Karpas-422 (cell line): ENCODE results near the gene MBD3L5. TPM values are rescaled to one million over a fixed set of nuclear protein-coding genes. Genes with fewer than 3 reads are reported as not detected.
"Not testable (repeated sequence)": the region's sequence is repeated elsewhere in the genome, so short reads cannot be mapped to it uniquely, and the experiment has no call there.

Experiments
- DNase-seq: peaks from one replicate; pipeline ENCODE4 v3.0.0-alpha.2; 2015
- H2AFZ ChIP-seq: fragments of 200-600 bp; sonication (generic); 2 replicates; pipeline ENCODE4 v1.6.1; 2014; ENCODE audit warnings: antibody characterized with exemption, low read length, mixed read lengths
- H3K27ac ChIP-seq: fragments of 200-600 bp; sonication (generic); 2 replicates; pipeline ENCODE4 v1.5.1; 2014; ENCODE audit warnings: mild to moderate bottlenecking, low read length, moderate library complexity
- H3K27me3 ChIP-seq: fragments of 200-600 bp; sonication (generic); 2 replicates; pipeline ENCODE4 v1.6.1; 2014; ENCODE audit warnings: low read length, mixed read lengths
- H3K36me3 ChIP-seq: fragments of 200-600 bp; sonication (generic); 2 replicates; pipeline ENCODE4 v1.6.1; 2014; ENCODE audit warnings: low read length, mixed read lengths; ENCODE audit not compliant: insufficient read depth
- H3K4me1 ChIP-seq: fragments of 200-600 bp; sonication (generic); 2 replicates; pipeline ENCODE4 v1.6.1; 2014; ENCODE audit warnings: mild to moderate bottlenecking, low read length, mixed read lengths
- H3K4me2 ChIP-seq: fragments of 200-600 bp; sonication (generic); 2 replicates; pipeline ENCODE4 v1.6.1; 2014; ENCODE audit warnings: low read length, low read depth, mild to moderate bottlenecking; ENCODE audit not compliant: poor library complexity, severe bottlenecking
- H3K4me3 ChIP-seq: fragments of 200-600 bp; sonication (generic); 2 replicates; pipeline ENCODE4 v1.5.1; 2014; ENCODE audit warnings: mild to moderate bottlenecking, antibody characterized with exemption, low read length, mixed read lengths
- H3K79me2 ChIP-seq: fragments of 200-600 bp; sonication (generic); 2 replicates; pipeline ENCODE4 v1.6.1; 2014; ENCODE audit warnings: mild to moderate bottlenecking, low read length, mixed read lengths
- H3K9ac ChIP-seq: fragments of 200-600 bp; sonication (generic); 2 replicates; pipeline ENCODE4 v1.6.0; 2014; ENCODE audit warnings: low read length
- H3K9me2 ChIP-seq: fragments of 200-600 bp; sonication (generic), shearing (Covaris generic); replicated peaks from 2 replicates; pipeline ENCODE4 v1.6.0; 2014; ENCODE audit warnings: mild to moderate bottlenecking, low read length, moderate library complexity; ENCODE audit not compliant: insufficient read depth
- H3K9me3 ChIP-seq: fragments of 300-700, 200-600 bp; sonication (generic); 2 replicates; pipeline ENCODE4 v1.6.1; 2014; ENCODE audit warnings: low read length, mixed read lengths
- H4K20me1 ChIP-seq: fragments of 200-600 bp; sonication (generic); 2 replicates; pipeline ENCODE4 v1.6.1; 2014; ENCODE audit warnings: mild to moderate bottlenecking, antibody characterized with exemption, low read length, low read depth; ENCODE audit not compliant: insufficient read depth
- total RNA-seq: library from RNA; depleted of rRNA; stranded (reverse); fragments of >200 nt; shearing (Covaris generic); gene quantifications from 2 replicates; pipeline ENCODE4 v1.2.3, GENCODE V29; 2014; ENCODE audit warnings: low replicate concordance; rRNA removed

MBD3L5 gene
- not detected in 2 replicates for total RNA-seq

DNA sequence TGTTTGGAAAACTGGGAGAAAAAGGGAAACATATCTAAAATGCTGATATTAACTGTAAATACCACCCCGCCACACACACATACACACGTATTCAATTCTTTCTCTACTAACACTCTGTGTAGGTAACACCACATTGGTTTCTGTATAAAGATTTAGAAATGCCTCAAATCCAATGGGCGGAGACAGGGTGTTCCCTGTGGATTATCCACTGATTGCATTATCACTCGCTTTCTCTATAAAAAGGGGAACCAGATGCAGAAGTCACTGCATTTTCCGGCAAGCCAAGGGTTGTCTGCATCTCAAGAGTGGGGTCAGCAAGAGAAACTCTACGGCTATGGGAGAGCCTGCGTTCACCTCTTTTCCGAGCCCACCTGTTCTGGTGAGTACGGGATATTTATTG lies at the start of gene MBD3L5:
Gene MBD3L5 (plus strand): TSS at position 301 of the 400 bp plus-strand sequence. CDS start 34 bp downstream, at position 335.
- not testable (repeated sequence) for H3K27ac ChIP-seq, H3K9me2 ChIP-seq, H3K9ac ChIP-seq, DNase-seq, H3K79me2 ChIP-seq, H4K20me1 ChIP-seq, H3K4me2 ChIP-seq, H2AFZ ChIP-seq, H3K9me3 ChIP-seq, H3K36me3 ChIP-seq, H3K4me3 ChIP-seq, H3K27me3 ChIP-seq, H3K4me1 ChIP-seq

DNA sequence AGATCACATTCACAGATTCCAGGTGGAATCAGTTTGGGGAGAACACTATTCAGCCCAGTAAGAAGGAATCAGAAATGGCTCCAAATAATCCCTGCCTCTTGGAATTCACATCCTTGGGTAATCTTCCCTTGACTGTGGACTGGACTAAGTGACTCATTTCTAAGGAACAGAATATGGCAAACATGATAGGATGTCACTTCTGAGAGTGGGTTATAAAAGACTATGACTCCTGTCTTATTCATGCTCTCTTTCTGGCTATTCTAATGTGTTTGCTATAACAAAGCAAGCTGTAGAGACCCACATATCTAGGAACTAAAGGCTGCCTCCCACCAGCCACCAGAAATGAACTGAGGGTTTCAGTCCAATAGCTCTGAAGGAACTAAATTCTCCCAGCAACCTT lies 46.9 kb upstream of the MBD3L5 start:
- Histone ChIP-seq H2AFZ (no peak overlapping the region), H3K36me3 (no peaks in the 10 kb centered on the region), H3K4me2 (no peak overlapping the region), H3K4me1 (no peaks in the 10 kb centered on the region), H3K4me3 (no peak overlapping the region), H4K20me1 (no peaks in the 10 kb centered on the region), H3K79me2 (no peaks in the 10 kb centered on the region), H3K27ac (no peak overlapping the region), H3K27me3 (no peaks in the 10 kb centered on the region; the same call in 1 of the 2 replicates), H3K9me2 (no peaks in the 10 kb centered on the region), H3K9ac (no peak overlapping the region), H3K9me3 (peaks cover 10% of the 10 kb centered on the region; the same call in 1 of the 2 replicates)
- DNase-seq, result no peak

GRCh38 chr19:6987850-6988249 lies 42.5 kb upstream of the MBD3L5 start:
- Histone ChIP-seq H3K9ac (no peak overlapping the region), H3K9me3 (peaks cover 10% of the 10 kb centered on the region; the same call in 1 of the 2 replicates), H3K36me3 (no peaks in the 10 kb centered on the region), H3K9me2 (no peaks in the 10 kb centered on the region), H3K27ac (no peak overlapping the region), H2AFZ (no peak overlapping the region), H3K27me3 (no peaks in the 10 kb centered on the region; the same call in 1 of the 2 replicates), H4K20me1 (no peaks in the 10 kb centered on the region), H3K4me1 (no peaks in the 10 kb centered on the region), H3K4me3 (no peak overlapping the region), H3K4me2 (no peak overlapping the region), H3K79me2 (no peaks in the 10 kb centered on the region)
- no peak for DNase-seq

DNA sequence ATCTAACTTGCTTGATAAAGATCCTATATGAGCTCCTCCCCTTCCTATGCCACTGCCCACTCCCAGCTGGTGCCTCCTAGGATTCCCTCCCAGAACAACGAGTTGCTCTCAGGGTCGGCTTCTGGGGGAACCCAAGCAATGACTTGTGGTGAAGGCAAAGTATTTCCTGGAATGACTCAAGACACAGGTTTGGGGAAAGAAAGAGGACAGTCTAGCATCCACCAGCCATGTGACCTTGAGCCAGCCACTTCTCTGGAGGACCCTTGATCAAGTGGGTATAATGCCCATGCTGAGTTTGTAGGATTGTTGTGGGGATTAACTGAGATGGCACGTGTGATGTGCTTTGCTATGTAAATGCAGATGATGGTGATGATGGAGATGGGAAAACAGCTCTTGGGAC lies 42.1 kb upstream of the MBD3L5 start:
- no peak overlapping the region for H3K4me2 ChIP-seq
- no peak overlapping the region for H3K27ac ChIP-seq

DNA sequence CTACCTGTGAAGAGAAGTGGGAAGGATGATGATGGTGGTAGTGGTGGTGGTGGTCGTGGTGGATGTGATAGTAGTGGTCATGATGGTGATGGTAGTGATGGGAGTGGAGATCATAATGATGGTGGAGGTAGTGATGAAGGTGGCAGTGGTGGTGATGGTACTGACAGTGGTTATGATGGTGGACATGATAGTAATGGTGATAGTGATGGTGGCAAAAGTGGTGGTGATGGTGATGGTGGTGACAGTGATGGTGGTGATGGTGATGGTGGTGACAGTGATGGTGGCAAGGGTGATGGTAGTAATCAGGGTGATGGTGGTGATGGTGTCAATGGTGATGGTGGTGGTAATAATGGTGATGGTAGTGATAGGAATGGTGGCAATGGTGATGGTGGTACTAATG lies 35.3 kb upstream of the MBD3L5 start:
- Histone ChIP-seq H4K20me1 (no peaks in the 10 kb centered on the region), H3K4me2 (no peak overlapping the region), H3K9me2 (no peaks in the 10 kb centered on the region), H3K36me3 (no peaks in the 10 kb centered on the region), H3K27me3 (no peaks in the 10 kb centered on the region), H3K27ac (no peak overlapping the region), H3K4me1 (no peaks in the 10 kb centered on the region), H3K9ac (no peak overlapping the region), H3K4me3 (no peak overlapping the region), H3K79me2 (no peaks in the 10 kb centered on the region), H3K9me3 (peaks cover 10% of the 10 kb centered on the region; the same call in 1 of the 2 replicates), H2AFZ (no peak overlapping the region)
- DNase-seq, result no peak

More for the DNA sequence above, 42.1 kb upstream of the MBD3L5 start:
- Histone ChIP-seq H2AFZ (no peak overlapping the region), H3K36me3 (no peaks in the 10 kb centered on the region), H3K9me2 (no peaks in the 10 kb centered on the region), H3K4me1 (no peaks in the 10 kb centered on the region), H3K27me3 (no peaks in the 10 kb centered on the region; the same call in 1 of the 2 replicates), H3K9me3 (peaks cover 8% of the 10 kb centered on the region; the same call in 1 of the 2 replicates), H4K20me1 (no peaks in the 10 kb centered on the region), H3K79me2 (no peaks in the 10 kb centered on the region), H3K9ac (no peak overlapping the region), H3K4me3 (no peak overlapping the region)
- DNase-seq, result no peak

DNA sequence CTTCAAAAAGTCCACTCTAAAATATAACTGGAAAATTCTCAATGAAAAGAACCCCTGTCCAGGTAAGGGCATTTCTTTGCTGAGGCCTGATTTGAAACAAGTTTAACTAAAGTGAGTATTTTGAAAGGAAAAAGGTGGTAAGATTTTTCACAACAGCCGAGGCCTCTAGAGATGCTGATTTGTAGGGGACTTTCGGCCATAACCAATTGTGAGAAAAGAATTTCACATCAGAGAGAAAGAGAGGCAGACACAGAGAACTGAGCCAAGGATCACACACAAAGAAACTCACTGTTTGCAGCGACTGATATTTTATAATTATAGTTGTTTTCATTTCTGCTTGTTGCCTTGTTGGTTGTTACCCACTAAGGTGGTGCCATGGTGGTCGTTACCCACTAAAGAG lies 33.6 kb upstream of the MBD3L5 start:
- Histone ChIP-seq H3K9me3 (peaks cover 10% of the 10 kb centered on the region; the same call in 1 of the 2 replicates), H3K27ac (no peak overlapping the region), H3K27me3 (no peaks in the 10 kb centered on the region), H4K20me1 (no peaks in the 10 kb centered on the region), H3K9me2 (no peaks in the 10 kb centered on the region), H3K9ac (no peak overlapping the region), H3K4me2 (no peak overlapping the region), H3K4me1 (no peaks in the 10 kb centered on the region), H2AFZ (no peak overlapping the region), H3K79me2 (no peaks in the 10 kb centered on the region), H3K36me3 (no peaks in the 10 kb centered on the region), H3K4me3 (no peak overlapping the region)
- DNase-seq, result no peak

DNA sequence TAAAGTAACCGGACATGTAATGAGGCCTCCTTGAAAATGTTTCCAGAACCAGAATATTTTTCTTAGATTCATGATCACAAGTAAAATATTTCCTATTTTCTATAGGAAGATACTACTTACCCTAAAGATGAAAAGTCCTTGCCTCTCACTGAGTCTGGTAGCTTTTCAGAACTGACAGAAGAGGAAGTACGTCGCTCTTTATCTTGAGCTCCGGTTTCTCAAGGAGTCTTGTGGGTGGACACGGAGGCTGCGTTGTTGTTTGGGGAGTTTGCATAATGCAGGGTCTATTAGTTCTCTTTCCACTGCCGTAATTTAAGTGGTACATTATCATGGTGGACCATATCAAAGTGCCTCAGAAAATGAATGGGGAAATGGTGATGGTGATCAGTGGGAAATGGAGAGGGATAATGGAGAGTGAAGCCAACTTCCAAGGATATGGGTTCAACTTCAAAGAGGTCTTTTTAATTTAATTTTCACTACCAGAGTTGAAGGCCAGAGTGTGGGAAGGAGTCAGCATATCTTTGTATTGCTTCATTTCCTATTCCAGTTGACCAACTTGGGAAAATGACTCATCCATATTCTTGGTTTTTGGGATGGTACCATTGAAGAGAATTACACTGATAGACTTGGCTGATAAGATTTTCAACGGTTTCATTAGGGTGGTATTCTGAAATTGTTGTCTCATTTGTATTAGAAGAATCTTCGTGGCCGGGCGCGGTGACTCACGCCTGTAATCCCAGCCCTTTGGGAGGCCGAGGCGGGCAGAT lies 32.5 kb upstream of the MBD3L5 start:
- DNase-seq, result no peak
- Histone ChIP-seq H3K9me2 (no peaks in the 10 kb centered on the region), H3K9ac (no peak overlapping the region), H2AFZ (no peak overlapping the region), H3K79me2 (no peaks in the 10 kb centered on the region), H3K27me3 (no peaks in the 10 kb centered on the region), H3K4me1 (no peaks in the 10 kb centered on the region), H3K4me3 (no peak overlapping the region), H3K4me2 (no peak overlapping the region), H3K27ac (no peak overlapping the region), H4K20me1 (no peaks in the 10 kb centered on the region), H3K36me3 (no peaks in the 10 kb centered on the region), H3K9me3 (peaks cover 10% of the 10 kb centered on the region; the same call in 1 of the 2 replicates)

DNA sequence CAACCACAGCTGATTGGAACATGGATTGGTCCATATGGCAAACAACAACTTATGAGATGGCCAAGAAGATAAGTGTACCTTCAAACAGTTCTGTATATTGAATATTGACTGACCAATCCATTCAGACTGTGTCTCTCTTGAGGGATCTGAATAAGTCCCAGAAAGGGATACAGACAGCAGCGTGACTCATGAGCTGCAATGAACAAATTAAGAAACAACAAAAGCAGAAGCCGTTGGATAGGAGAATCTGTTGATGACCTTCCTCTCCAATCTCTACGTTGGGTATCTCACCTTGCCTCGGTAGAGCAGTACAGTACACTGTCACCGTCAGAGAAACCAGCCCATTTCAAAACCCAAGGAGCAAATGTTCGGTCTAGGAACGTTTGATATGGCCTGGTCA lies 30.4 kb upstream of the MBD3L5 start:
- no peak overlapping the region for H3K4me3 ChIP-seq
- no peaks in the 10 kb centered on the region for H3K36me3 ChIP-seq
- DNase-seq, result no peak
- no peaks in the 10 kb centered on the region for H3K4me1 ChIP-seq
- no peaks in the 10 kb centered on the region for H3K27me3 ChIP-seq
- H3K79me2 ChIP-seq, result no peaks in the 10 kb centered on the region
- H3K4me2 ChIP-seq, result no peak overlapping the region
- H3K9me3 ChIP-seq, result peaks cover 5% of the 10 kb centered on the region; the same call in 1 of the 2 replicates
- H2AFZ ChIP-seq, result no peak overlapping the region
- no peaks in the 10 kb centered on the region for H3K9me2 ChIP-seq
- no peaks in the 10 kb centered on the region for H4K20me1 ChIP-seq
- H3K27ac ChIP-seq, result no peak overlapping the region
- no peak overlapping the region for H3K9ac ChIP-seq
